Subcutaneous adipose tissue (tissue), 4 donors: Measurements from ENCODE around the gene CCDC102B. TPM values are rescaled to one million over a fixed set of nuclear protein-coding genes. Genes with fewer than 3 reads are reported as not detected.

ENCODE experiments used
- total RNA-seq, 4 donors: library from RNA; depleted of rRNA; stranded (reverse); fragments of >200 nt; gene quantifications; one replicate each; pipeline ENCODE4 v1.1.0, GENCODE V29; 2016
- TF ChIP-seq, protein P1 (sequence below): fragments of 450-650 bp; IDR thresholded peaks from one replicate; pipeline ENCODE4 v1.5.1; 2016; ENCODE audit warnings: low read depth, mild to moderate bottlenecking, control low read depth, antibody characterized with exemption, moderate library complexity

CCDC102B gene
- total RNA-seq, 4 donors from 2014 or later, result 4.7 to 13.8 (median 12.6) TPM

DNA sequence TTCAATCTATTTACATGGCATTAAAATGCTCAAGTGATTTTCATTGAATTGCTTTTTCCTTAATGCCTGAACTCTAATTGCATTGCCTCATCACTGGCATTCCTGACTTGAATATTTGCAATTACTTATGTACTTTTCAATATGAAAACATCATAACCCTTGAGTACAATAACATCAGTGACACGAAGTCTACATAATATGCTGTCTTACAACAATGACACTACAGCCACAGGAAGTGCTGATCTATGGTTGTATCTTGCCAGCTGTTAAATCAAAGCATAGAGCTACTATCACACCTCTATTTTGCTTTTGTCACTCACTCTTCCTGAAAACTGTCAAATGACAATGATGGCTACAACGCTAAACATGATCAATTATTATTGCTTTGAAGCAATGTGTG is 156.9 kb downstream of the CCDC102B start:
- TF ChIP-seq, protein P1, sequence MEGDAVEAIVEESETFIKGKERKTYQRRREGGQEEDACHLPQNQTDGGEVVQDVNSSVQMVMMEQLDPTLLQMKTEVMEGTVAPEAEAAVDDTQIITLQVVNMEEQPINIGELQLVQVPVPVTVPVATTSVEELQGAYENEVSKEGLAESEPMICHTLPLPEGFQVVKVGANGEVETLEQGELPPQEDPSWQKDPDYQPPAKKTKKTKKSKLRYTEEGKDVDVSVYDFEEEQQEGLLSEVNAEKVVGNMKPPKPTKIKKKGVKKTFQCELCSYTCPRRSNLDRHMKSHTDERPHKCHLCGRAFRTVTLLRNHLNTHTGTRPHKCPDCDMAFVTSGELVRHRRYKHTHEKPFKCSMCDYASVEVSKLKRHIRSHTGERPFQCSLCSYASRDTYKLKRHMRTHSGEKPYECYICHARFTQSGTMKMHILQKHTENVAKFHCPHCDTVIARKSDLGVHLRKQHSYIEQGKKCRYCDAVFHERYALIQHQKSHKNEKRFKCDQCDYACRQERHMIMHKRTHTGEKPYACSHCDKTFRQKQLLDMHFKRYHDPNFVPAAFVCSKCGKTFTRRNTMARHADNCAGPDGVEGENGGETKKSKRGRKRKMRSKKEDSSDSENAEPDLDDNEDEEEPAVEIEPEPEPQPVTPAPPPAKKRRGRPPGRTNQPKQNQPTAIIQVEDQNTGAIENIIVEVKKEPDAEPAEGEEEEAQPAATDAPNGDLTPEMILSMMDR, result no peak

GRCh38 chr18:68956650-68957049 is 158.8 kb downstream of the CCDC102B start:
- TF ChIP-seq, protein P1, result no peak

DNA sequence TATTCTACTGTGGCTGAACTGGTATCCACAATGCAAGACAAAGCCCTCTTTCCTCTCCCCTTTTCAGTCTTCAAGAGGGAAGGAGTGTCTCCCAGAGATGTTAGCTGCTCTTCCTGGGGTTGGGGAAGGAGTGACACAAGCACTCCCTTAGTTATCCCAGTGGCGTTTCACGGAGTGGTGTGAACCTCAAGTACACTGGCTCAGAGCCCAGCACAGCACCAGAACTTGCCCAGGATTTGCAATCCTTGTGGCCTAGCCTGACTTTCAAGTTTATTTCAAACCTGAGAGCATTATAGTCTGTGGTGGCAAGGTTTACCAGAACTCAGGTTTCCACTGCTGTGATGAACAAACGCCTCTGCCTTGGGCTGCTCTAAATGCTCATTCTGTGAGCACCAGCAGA is 162.5 kb downstream of the CCDC102B start:
- TF ChIP-seq, protein P1, result no peak

DNA sequence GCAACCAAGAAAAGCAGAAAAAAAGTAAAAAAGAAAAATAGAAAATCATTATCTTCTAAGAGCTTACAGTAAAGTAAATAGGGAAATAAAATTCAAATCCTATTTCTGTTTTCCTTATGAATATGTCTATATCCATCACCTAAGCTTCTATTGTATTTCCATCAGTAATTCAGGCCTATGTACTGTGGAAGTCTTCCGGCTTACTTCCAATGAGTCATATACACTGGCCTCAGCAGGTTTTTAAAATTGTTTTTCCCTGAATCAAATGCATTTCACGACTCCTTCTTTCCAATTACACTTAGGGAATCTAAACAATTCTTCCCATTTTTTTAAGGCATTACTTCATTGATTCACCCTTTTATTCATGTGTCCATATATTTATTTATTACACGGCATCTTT is 164.7 kb downstream of the CCDC102B start:
- TF ChIP-seq, protein P1, result no peak

DNA sequence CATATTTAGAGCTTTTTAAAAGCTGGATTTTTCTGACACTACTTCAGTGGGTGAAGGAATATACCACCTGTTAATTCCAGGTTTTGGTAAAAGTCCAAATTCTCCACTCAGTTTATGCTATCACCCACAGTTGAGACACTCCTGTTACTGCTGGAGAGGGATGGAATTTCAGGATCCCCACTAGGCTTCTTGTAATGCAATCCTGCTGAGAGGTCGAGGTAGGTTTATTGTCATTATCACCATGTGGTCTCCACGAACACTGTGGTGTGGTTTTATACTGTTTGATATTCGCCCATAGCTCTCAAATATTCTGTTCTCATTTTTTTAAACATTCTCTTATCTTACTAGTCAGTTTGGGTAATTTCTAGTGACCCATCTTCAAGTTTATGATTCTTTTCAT is 167.9 kb downstream of the CCDC102B start:
- TF ChIP-seq, protein P1, result no peak

- TF ChIP-seq, protein P1, result no peak
These were observed 171.1 kb downstream of the CCDC102B start for GRCh38 chr18:68969027-68969426.

DNA sequence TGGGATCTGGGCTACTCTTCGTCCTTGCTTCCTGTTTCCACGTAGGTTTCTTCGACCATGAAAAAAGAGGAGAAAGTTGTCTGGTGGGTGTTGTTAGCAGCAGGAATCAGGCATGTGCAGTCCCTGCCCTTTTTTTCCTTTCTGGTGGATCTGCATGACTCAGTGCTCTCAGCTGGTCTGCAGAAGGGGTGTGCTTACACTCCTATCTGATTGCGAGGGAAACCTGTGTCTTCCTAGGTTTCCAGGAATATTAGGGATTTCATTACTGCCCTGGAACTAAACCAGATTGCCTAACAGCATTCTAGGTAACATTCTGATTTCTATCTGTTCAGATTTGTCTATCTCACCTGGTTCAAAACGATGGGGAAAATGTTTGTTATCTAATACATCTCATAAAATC is 174.3 kb downstream of the CCDC102B start:
- TF ChIP-seq, protein P1, result no peak
